Endothelial cell of umbilical vein (primary cell): Measurements from ENCODE around the gene NUDT16L1. TPM values are rescaled to one million over a fixed set of nuclear protein-coding genes. Genes with fewer than 3 reads are reported as not detected.
A peak's percentile ranks its signal among the peaks of the same experiment; 100 is the strongest.

Experiments used
- BruUV-seq: library from RNA; stranded (reverse); fragments of 400-500 nt; replicated peaks from 2 replicates; lab custom pipeline; 2021; lab: Mats Ljungman, UMichigan
- CTCF ChIA-PET: fragments of 300-600, 350-600 bp; sonication (Branson Sonifier 250); formaldehyde crosslinking; loops from one replicate; lab custom pipeline; 2021; ENCODE audit warnings: antibody characterized with exemption, inconsistent platforms; lab: Charles Lee
- POLR2A ChIA-PET: fragments of 300-600, 350-600 bp; sonication (Branson Sonifier 250); formaldehyde crosslinking; loops from one replicate; lab custom pipeline; 2021; ENCODE audit warnings: antibody characterized with exemption, inconsistent platforms; lab: Charles Lee
- DNase-seq: peaks from one replicate; pipeline ENCODE4 v3.0.0-alpha.2; 2011; ENCODE audit warnings: low read depth, low spot score
- FAIRE-seq: peaks from 2 replicates; lab custom pipeline; 2011; peaks lifted over from hg19 to GRCh38; lab: Jason Lieb, UNC
- H2AFZ ChIP-seq: 2 replicates; pipeline ENCODE4 v1.6.0; 2012; ENCODE audit warnings: low read depth, low read length, control low read depth, inconsistent platforms
- H3K27ac ChIP-seq: 2 replicates; pipeline ENCODE4 v1.5.1; 2011; ENCODE audit warnings: low read depth, mild to moderate bottlenecking, control low read depth, low read length, moderate library complexity; ENCODE audit not compliant: insufficient read depth
- H3K27me3 ChIP-seq, 2 experiments: 2 replicates each; pipeline versions ENCODE4 v1.6.0 to v1.6.1; 2011; ENCODE audit warnings: low read length in 2 of 2, mixed read lengths in 1 of 2; ENCODE audit not compliant: control insufficient read depth in 2 of 2, insufficient read depth in 2 of 2
- H3K36me3 ChIP-seq, 2 experiments: 2 replicates in 1 of 2; 3 replicates in 1 of 2; pipeline ENCODE4 v1.5.1; 2011; ENCODE audit warnings: low read length in 2 of 2, mild to moderate bottlenecking in 1 of 2, moderate library complexity in 1 of 2; ENCODE audit not compliant: control insufficient read depth in 2 of 2, insufficient read depth in 2 of 2; ENCODE audit errors: extremely low read depth in 1 of 2
- H3K4me1 ChIP-seq: 3 replicates; pipeline ENCODE4 v1.5.1; 2011; ENCODE audit warnings: mild to moderate bottlenecking, low read length; ENCODE audit not compliant: control insufficient read depth, insufficient read depth; ENCODE audit errors: extremely low read depth
- H3K4me2 ChIP-seq: 2 replicates; pipeline ENCODE4 v1.6.1; 2011; ENCODE audit warnings: low read length, control low read depth, mixed read lengths; ENCODE audit not compliant: insufficient read depth
- H3K4me3 ChIP-seq, 3 experiments: fragments of 200-600 bp in 1 of 3; sonication (generic), shearing (Covaris generic) in 1 of 3; replicated peaks in 1 of 3; 2 replicates each; pipeline ENCODE4 v1.5.1; 2011 to 2016; ENCODE audit warnings: control low read depth in 3 of 3, low read length in 3 of 3, mild to moderate bottlenecking in 2 of 3, inconsistent platforms in 1 of 3, low read depth in 1 of 3, moderate library complexity in 1 of 3; ENCODE audit not compliant: insufficient read depth in 1 of 3
- H3K79me2 ChIP-seq: 2 replicates; pipeline ENCODE4 v1.6.0; 2012; ENCODE audit warnings: low read length, inconsistent platforms; ENCODE audit not compliant: control insufficient read depth, insufficient read depth
- H3K9ac ChIP-seq: replicated peaks from 2 replicates; pipeline ENCODE3; 2011; ENCODE audit warnings: low read length, control low read depth; ENCODE audit not compliant: insufficient read depth; ENCODE audit errors: extremely low read depth
- H3K9me1 ChIP-seq: replicated peaks from 3 replicates; pipeline ENCODE4 v1.6.0; 2011; ENCODE audit warnings: mild to moderate bottlenecking, low read length; ENCODE audit not compliant: control insufficient read depth, insufficient read depth; ENCODE audit errors: extremely low read depth
- H3K9me3 ChIP-seq: replicated peaks from 2 replicates; pipeline ENCODE4 v1.5.1; 2012; ENCODE audit warnings: low read length, inconsistent platforms; ENCODE audit not compliant: control insufficient read depth, insufficient read depth
- H4K20me1 ChIP-seq: replicated peaks from 2 replicates; pipeline ENCODE3; 2011; ENCODE audit warnings: mild to moderate bottlenecking, low read length; ENCODE audit not compliant: control insufficient read depth, insufficient read depth; ENCODE audit errors: extremely low read depth
- EZH2 ChIP-seq: IDR thresholded peaks from 2 replicates; pipeline ENCODE4 v1.6.1; 2012; ENCODE audit warnings: borderline replicate concordance, low read depth, mild to moderate bottlenecking, moderate library complexity, low read length, inconsistent platforms; ENCODE audit not compliant: severe bottlenecking
- FOS ChIP-seq: IDR thresholded peaks from 2 replicates; pipeline ENCODE4 v1.6.1; 2011; ENCODE audit warnings: mild to moderate bottlenecking, low read length, moderate library complexity, borderline replicate concordance; ENCODE audit not compliant: insufficient read depth
- GATA2 ChIP-seq: IDR thresholded peaks from 2 replicates; pipeline ENCODE4 v1.7.0; 2011; ENCODE audit warnings: low read depth, mild to moderate bottlenecking, moderate library complexity, mixed read lengths, low read length; ENCODE audit not compliant: insufficient read length, insufficient read depth
- MAX ChIP-seq: IDR thresholded peaks from 2 replicates; pipeline ENCODE4 v1.6.1; 2011; ENCODE audit not compliant: insufficient read depth, insufficient read length
- POLR2A ChIP-seq: IDR thresholded peaks from 2 replicates; pipeline ENCODE4 v1.6.1; 2012; ENCODE audit warnings: low read depth, mild to moderate bottlenecking, control low read depth, low read length
- POLR2AphosphoS5 ChIP-seq: IDR thresholded peaks from 2 replicates; pipeline ENCODE4 v1.6.1; 2012; ENCODE audit warnings: low read depth, mild to moderate bottlenecking, control low read depth, low read length, moderate library complexity; ENCODE audit not compliant: insufficient read depth
- dilution Hi-C: fragments of 300-500 bp; cut with MboI; formaldehyde crosslinking; loops from one replicate; pipeline ENCODE4 v1.15.0; 2019; ENCODE audit warnings: low sequenced_read_pairs; ENCODE audit not compliant: extremely low pct_ligation_motif_present
- intact Hi-C: fragments of 100-400 bp; cut with micrococcal nuclease; formaldehyde crosslinking; loops from one replicate; pipeline ENCODE4 v1.10.0; 2022
- polyA plus RNA-seq, 4 experiments: library from polyadenylated mRNA; depleted of rRNA in 3 of 4; stranded (reverse) in 3 of 4; unstranded in 1 of 4; fragments of >200 nt; gene quantifications; 2 replicates each; pipeline versions ENCODE4 v1.2.1 to v1.2.3, GENCODE V29; 2011 to 2012; ENCODE audit warnings: missing spikeins in 1 of 4
- total RNA-seq: library from RNA; stranded (reverse); gene quantifications from 2 replicates; pipeline ENCODE4 v1.2.3, GENCODE V29; 2021

NUDT16L1 gene
- total and polyA plus RNA-seq, 2 donors (not counting 3 experiments of a cell fraction or from before 2014, with no cell fraction given), result 24.7 to 53.1 TPM

- dilution Hi-C loops, result no loop called here
- no TSS peak for BruUV-seq
- intact Hi-C loops, result loop anchor here (1.0 to 2.0 kb wide), 6 partner anchors 33 to 222 kb away; partner anchors contain the start of genes NUDT16L1, ROGDI and ZNF500
Measured at GRCh38 chr16:4734063-4734729, 40.8 kb downstream of the NUDT16L1 start, which contains the start of the genes ANKS3 and DNAAF8. Gene ANKS3 (minus strand): TSS chr16:4734271. CDS start chr16:4730149, 4,122 bp downstream. Gene DNAAF8 (plus strand): TSS chr16:4734537. CDS start chr16:4736515, 1,978 bp downstream.

More at GRCh38 chr16:4734063-4734729, 40.8 kb downstream of the NUDT16L1 start, which contains the start of the genes ANKS3 and DNAAF8:
- H3K4me2 ChIP-seq, result peak within 1 kb of the TSS; percentile 91
- H3K9ac ChIP-seq, result peak within 1 kb of the TSS; percentile 78
- peaks cover 5% of the 10 kb centered on the region for H3K4me1 ChIP-seq
- peaks cover 9% of the 10 kb centered on the region for H3K79me2 ChIP-seq
- H4K20me1 ChIP-seq, result no peaks in the 10 kb centered on the region
- peak within 1 kb of the TSS; percentile 99 for H2AFZ ChIP-seq
- no peaks in the 10 kb centered on the region for H3K9me1 ChIP-seq
- H3K36me3 ChIP-seq, result peaks cover 0 to 2% of the 10 kb centered on the region in 2 experiments
- POLR2A ChIA-PET, result interaction anchor here (0.7 to 1.4 kb wide), 3 partner anchors 32 to 118 kb away, joined by 3 to 8 read pairs (median 4); no protein-coding TSS in a partner anchor
- TF ChIP-seq MAX, result peak; percentile 71
- TF ChIP-seq POLR2AphosphoS5, result peak; percentile 82
- no peak for TF ChIP-seq EZH2
- TF ChIP-seq POLR2A, result peak; percentile 45
- TF ChIP-seq GATA2, result no peak
- no peak for TF ChIP-seq FOS
- CTCF ChIA-PET, result interaction anchor here (1.0 to 1.9 kb wide), 8 partner anchors 9 to 224 kb away, joined by 3 to 6 read pairs (median 4); partner anchors contain the start of genes MGRN1 and SEC14L5
- DNase-seq (peak; percentile 96), FAIRE-seq (peak; percentile 97)
- no peaks in the 10 kb centered on the region for H3K27me3 ChIP-seq
- peak within 1 kb of the TSS; percentile 46 for H3K27ac ChIP-seq
- no peaks in the 10 kb centered on the region for H3K9me3 ChIP-seq
- H3K4me3 ChIP-seq, result peak within 1 kb of the TSS; percentile 62 to 100 (median 76)
